Epidermal melanocyte (primary cell): Measurements from ENCODE around the gene TYW1B.
"Not testable (repeated sequence)": the region's sequence is repeated elsewhere in the genome, so short reads cannot be mapped to it uniquely, and the experiment has no call there.

ENCODE experiments used
- DNase-seq: peaks from one replicate; pipeline ENCODE4 v3.0.0; 2011; ENCODE audit warnings: low spot score; ENCODE audit not compliant: insufficient read length

Gene TYW1B

GRCh38 chr7:72559546-72559945 is 268.5 kb downstream of the TYW1B start:
- DNase-seq, result not testable (repeated sequence)

GRCh38 chr7:72556733-72557132 is 271.3 kb downstream of the TYW1B start:
- DNase-seq, result not testable (repeated sequence)

- not testable (repeated sequence) for DNase-seq
These were observed 272.8 kb downstream of the TYW1B start for GRCh38 chr7:72555238-72555637.

- DNase-seq, result not testable (repeated sequence)
These were observed 273.6 kb downstream of the TYW1B start for GRCh38 chr7:72554401-72554800.

- DNase-seq, result not testable (repeated sequence)
These were observed 277.5 kb downstream of the TYW1B start for GRCh38 chr7:72550454-72550853.

GRCh38 chr7:72546586-72547237 is 281.3 kb downstream of the TYW1B start:
- not testable (repeated sequence) for DNase-seq

- DNase-seq, result peak; percentile 29
These were observed 283.5 kb downstream of the TYW1B start for GRCh38 chr7:72544531-72544930.

GRCh38 chr7:72540923-72541322 is 287.1 kb downstream of the TYW1B start:
- DNase-seq, result no peak

GRCh38 chr7:72540106-72540611 is 287.8 kb downstream of the TYW1B start:
- DNase-seq, result no peak

GRCh38 chr7:72539702-72540101 is 288.3 kb downstream of the TYW1B start:
- DNase-seq, result no peak

GRCh38 chr7:72538856-72539255 is 289.1 kb downstream of the TYW1B start:
- no peak for DNase-seq

GRCh38 chr7:72538147-72538546 is 289.9 kb downstream of the TYW1B start:
- DNase-seq, result no peak

GRCh38 chr7:72536038-72536437 is 292.0 kb downstream of the TYW1B start:
- not testable (repeated sequence) for DNase-seq

GRCh38 chr7:72531048-72531447 is 297.0 kb downstream of the TYW1B start:
- not testable (repeated sequence) for DNase-seq
